Measurements from ENCODE around the gene CES1. TPM values are rescaled to one million over a fixed set of nuclear protein-coding genes. Genes with fewer than 3 reads are reported as not detected.

The CES1 gene
- 0.14 TPM for polyA plus RNA-seq (2013, experiment 1 of 2)
- polyA plus RNA-seq (2013, experiment 2 of 2) = 0.18 TPM

- no peak within 1 kb of the TSS for H2BK120ac ChIP-seq (ENCODE audit: low read depth, low read length)
- H4K91ac ChIP-seq (ENCODE audit: low read depth, low read length, poor library complexity) = no peak within 1 kb of the TSS
- H3K23ac ChIP-seq (ENCODE audit: low read depth, low read length, poor library complexity) = no peak within 1 kb of the TSS
- WGBS, 2 donors (ENCODE audit: extremely low coverage in 2 of 2, insufficient read length in 2 of 2, insufficient replicate concordance in 1 of 2) = no CpG with 5 or more reads among the region's 30 CpGs
- H3K4me2 ChIP-seq (ENCODE audit: insufficient read depth, low read length, poor library complexity, severe bottlenecking) = peak within 1 kb of the TSS; percentile 22
- H3K4me3 ChIP-seq (ENCODE audit: low read length in 2 of 2) = peak within 1 kb of the TSS in 1 of 2 donors; percentile 2
- H3K4me1 ChIP-seq (ENCODE audit: control insufficient read depth in 2 of 2, insufficient read depth in 1 of 2, low read depth in 1 of 2, low read length in 2 of 2) = peaks cover 0 to 4% of the 10 kb centered on the region in 2 donors
- no peaks in the 10 kb centered on the region for H3K36me3 ChIP-seq (replicated peaks in 1 of 2; ENCODE audit: control insufficient read depth in 2 of 2, insufficient read depth in 2 of 2, low read length in 2 of 2)
- no peak within 1 kb of the TSS for H2BK5ac ChIP-seq (ENCODE audit: low read length)
- no peak within 1 kb of the TSS for H2AFZ ChIP-seq (ENCODE audit: low read length)
- no peaks in the 10 kb centered on the region for H3K9me3 ChIP-seq (replicated peaks in 1 of 2; ENCODE audit: control insufficient read depth in 2 of 2, insufficient read depth in 1 of 2, low read depth in 1 of 2, low read length in 2 of 2)
- H3K18ac ChIP-seq (ENCODE audit: low read length) = peak within 1 kb of the TSS; percentile 80
- peak; percentile 15 for DNase-seq (ENCODE audit: low spot score)
- H2BK15ac ChIP-seq (ENCODE audit: low read length) = no peak within 1 kb of the TSS
- peak within 1 kb of the TSS; percentile 11 for H2AK5ac ChIP-seq (ENCODE audit: low read depth, low read length)
- H3K14ac ChIP-seq (ENCODE audit: low read length) = peak within 1 kb of the TSS; percentile 67
- no peaks in the 10 kb centered on the region for H3K27me3 ChIP-seq (ENCODE audit: control insufficient read depth in 3 of 3, insufficient read depth in 3 of 3, low read depth in 1 of 3, low read length in 3 of 3)
- no peak within 1 kb of the TSS for H3K9ac ChIP-seq (ENCODE audit: low read depth, low read length, poor library complexity)
- H4K8ac ChIP-seq (ENCODE audit: low read depth, low read length) = no peak within 1 kb of the TSS
- no peak within 1 kb of the TSS for H3K27ac ChIP-seq (replicated peaks; ENCODE audit: low read length)
- no peak within 1 kb of the TSS for H2BK12ac ChIP-seq (ENCODE audit: low read length)
- H3K79me1 ChIP-seq (ENCODE audit: low read depth, low read length) = no peaks in the 10 kb centered on the region
- no peak within 1 kb of the TSS for H3K4ac ChIP-seq (ENCODE audit: low read length)
Measured at GRCh38 chr16:55832773-55833691, at the start of gene CES1. Gene CES1 (minus strand): TSS chr16:55833096. CDS start chr16:55833055, 41 bp downstream.

GRCh38 chr16:55876854-55877253, 44.0 kb upstream of the CES1 start:
- no peak for DNase-seq (ENCODE audit: low spot score)
- H3K27me3 ChIP-seq (ENCODE audit: control insufficient read depth in 3 of 3, insufficient read depth in 3 of 3, low read depth in 1 of 3, low read length in 3 of 3) = no peaks in the 10 kb centered on the region
- WGBS, 2 donors (ENCODE audit: extremely low coverage in 2 of 2, insufficient read length in 2 of 2, insufficient replicate concordance in 1 of 2) = no CpG with 5 or more reads among the region's 4 CpGs

GRCh38 chr16:55875273-55875672, 42.4 kb upstream of the CES1 start, which contains the start of gene CES5A:
Gene CES5A (minus strand): TSS chr16:55875373. CDS start chr16:55875221, 152 bp downstream.
- Histone ChIP-seq H3K4me3 (ENCODE audit: low read length in 2 of 2) (no peak within 1 kb of the TSS), H4K8ac (ENCODE audit: low read depth, low read length) (no peak within 1 kb of the TSS), H3K4me1 (ENCODE audit: control insufficient read depth in 2 of 2, insufficient read depth in 1 of 2, low read depth in 1 of 2, low read length in 2 of 2) (peaks cover 0 to 4% of the 10 kb centered on the region in 2 donors), H3K14ac (ENCODE audit: low read length) (no peak within 1 kb of the TSS), H3K18ac (ENCODE audit: low read length) (no peak within 1 kb of the TSS), H2AK5ac (ENCODE audit: low read depth, low read length) (no peak within 1 kb of the TSS), H4K91ac (ENCODE audit: low read depth, low read length, poor library complexity) (no peak within 1 kb of the TSS), H3K9ac (ENCODE audit: low read depth, low read length, poor library complexity) (no peak within 1 kb of the TSS), H3K79me1 (ENCODE audit: low read depth, low read length) (no peaks in the 10 kb centered on the region), H3K9me3 (replicated peaks in 1 of 2; ENCODE audit: control insufficient read depth in 2 of 2, insufficient read depth in 1 of 2, low read depth in 1 of 2, low read length in 2 of 2) (no peaks in the 10 kb centered on the region), H2BK120ac (ENCODE audit: low read depth, low read length) (no peak within 1 kb of the TSS), H3K23ac (ENCODE audit: low read depth, low read length, poor library complexity) (no peak within 1 kb of the TSS), H3K36me3 (replicated peaks in 1 of 2; ENCODE audit: control insufficient read depth in 2 of 2, insufficient read depth in 2 of 2, low read length in 2 of 2) (no peaks in the 10 kb centered on the region), H2BK5ac (ENCODE audit: low read length) (no peak within 1 kb of the TSS), H2BK15ac (ENCODE audit: low read length) (no peak within 1 kb of the TSS), H3K4ac (ENCODE audit: low read length) (no peak within 1 kb of the TSS), H2BK12ac (ENCODE audit: low read length) (no peak within 1 kb of the TSS), H3K4me2 (ENCODE audit: insufficient read depth, low read length, poor library complexity, severe bottlenecking) (no peak within 1 kb of the TSS), H2AFZ (ENCODE audit: low read length) (no peak within 1 kb of the TSS), H3K27ac (replicated peaks; ENCODE audit: low read length) (no peak within 1 kb of the TSS), H3K27me3 (ENCODE audit: control insufficient read depth in 3 of 3, insufficient read depth in 3 of 3, low read depth in 1 of 3, low read length in 3 of 3) (no peaks in the 10 kb centered on the region)
- no peak for DNase-seq (ENCODE audit: low spot score)
- no CpG with 5 or more reads among the region's 2 CpGs for WGBS, 2 donors (ENCODE audit: extremely low coverage in 2 of 2, insufficient read length in 2 of 2, insufficient replicate concordance in 1 of 2)

More at GRCh38 chr16:55876854-55877253, 44.0 kb upstream of the CES1 start:
- H3K14ac ChIP-seq (ENCODE audit: low read length) = no peak overlapping the region
- no peak overlapping the region for H3K4me3 ChIP-seq (ENCODE audit: low read length in 2 of 2)
- H3K18ac ChIP-seq (ENCODE audit: low read length) = peak overlapping the region; percentile 44
- no peak overlapping the region for H3K23ac ChIP-seq (ENCODE audit: low read depth, low read length, poor library complexity)
- no peak overlapping the region for H2BK5ac ChIP-seq (ENCODE audit: low read length)
- no peak overlapping the region for H4K8ac ChIP-seq (ENCODE audit: low read depth, low read length)
- H4K91ac ChIP-seq (ENCODE audit: low read depth, low read length, poor library complexity) = no peak overlapping the region
- H3K9me3 ChIP-seq (replicated peaks in 1 of 2; ENCODE audit: control insufficient read depth in 2 of 2, insufficient read depth in 1 of 2, low read depth in 1 of 2, low read length in 2 of 2) = no peaks in the 10 kb centered on the region
- no peak overlapping the region for H3K4me2 ChIP-seq (ENCODE audit: insufficient read depth, low read length, poor library complexity, severe bottlenecking)
- H2AK5ac ChIP-seq (ENCODE audit: low read depth, low read length) = no peak overlapping the region
- no peak overlapping the region for H3K4ac ChIP-seq (ENCODE audit: low read length)
- H3K9ac ChIP-seq (ENCODE audit: low read depth, low read length, poor library complexity) = no peak overlapping the region
- no peaks in the 10 kb centered on the region for H3K36me3 ChIP-seq (replicated peaks in 1 of 2; ENCODE audit: control insufficient read depth in 2 of 2, insufficient read depth in 2 of 2, low read length in 2 of 2)
- H2BK15ac ChIP-seq (ENCODE audit: low read length) = no peak overlapping the region
- no peaks in the 10 kb centered on the region for H3K79me1 ChIP-seq (ENCODE audit: low read depth, low read length)
- no peak overlapping the region for H2BK12ac ChIP-seq (ENCODE audit: low read length)
- H3K27ac ChIP-seq (replicated peaks; ENCODE audit: low read length) = no peak overlapping the region
- H2AFZ ChIP-seq (ENCODE audit: low read length) = no peak overlapping the region
- H3K4me1 ChIP-seq (ENCODE audit: control insufficient read depth in 2 of 2, insufficient read depth in 1 of 2, low read depth in 1 of 2, low read length in 2 of 2) = peaks cover 0 to 4% of the 10 kb centered on the region in 2 donors
- no peak overlapping the region for H2BK120ac ChIP-seq (ENCODE audit: low read depth, low read length)

- no peaks in the 10 kb centered on the region for H3K27me3 ChIP-seq (ENCODE audit: control insufficient read depth in 3 of 3, insufficient read depth in 3 of 3, low read depth in 1 of 3, low read length in 3 of 3)
- H3K18ac ChIP-seq (ENCODE audit: low read length) = no peak overlapping the region
- H2BK5ac ChIP-seq (ENCODE audit: low read length) = no peak overlapping the region
- no CpG with 5 or more reads among the region's 5 CpGs for WGBS, 2 donors (ENCODE audit: extremely low coverage in 2 of 2, insufficient read length in 2 of 2, insufficient replicate concordance in 1 of 2)
- H3K4me2 ChIP-seq (ENCODE audit: insufficient read depth, low read length, poor library complexity, severe bottlenecking) = no peak overlapping the region
- no peak overlapping the region for H3K14ac ChIP-seq (ENCODE audit: low read length)
- H3K36me3 ChIP-seq (replicated peaks in 1 of 2; ENCODE audit: control insufficient read depth in 2 of 2, insufficient read depth in 2 of 2, low read length in 2 of 2) = no peaks in the 10 kb centered on the region
- no peak overlapping the region for H2AK5ac ChIP-seq (ENCODE audit: low read depth, low read length)
- H2AFZ ChIP-seq (ENCODE audit: low read length) = no peak overlapping the region
- H3K23ac ChIP-seq (ENCODE audit: low read depth, low read length, poor library complexity) = no peak overlapping the region
- H2BK12ac ChIP-seq (ENCODE audit: low read length) = no peak overlapping the region
- H2BK120ac ChIP-seq (ENCODE audit: low read depth, low read length) = no peak overlapping the region
- no peak overlapping the region for H4K91ac ChIP-seq (ENCODE audit: low read depth, low read length, poor library complexity)
- H3K27ac ChIP-seq (replicated peaks; ENCODE audit: low read length) = no peak overlapping the region
- peaks cover 0 to 4% of the 10 kb centered on the region in 2 donors for H3K4me1 ChIP-seq (ENCODE audit: control insufficient read depth in 2 of 2, insufficient read depth in 1 of 2, low read depth in 1 of 2, low read length in 2 of 2)
- no peaks in the 10 kb centered on the region for H3K79me1 ChIP-seq (ENCODE audit: low read depth, low read length)
- no peak overlapping the region for H3K4ac ChIP-seq (ENCODE audit: low read length)
- no peak overlapping the region for H3K4me3 ChIP-seq (ENCODE audit: low read length in 2 of 2)
- H3K9me3 ChIP-seq (replicated peaks in 1 of 2; ENCODE audit: control insufficient read depth in 2 of 2, insufficient read depth in 1 of 2, low read depth in 1 of 2, low read length in 2 of 2) = no peaks in the 10 kb centered on the region
- H3K9ac ChIP-seq (ENCODE audit: low read depth, low read length, poor library complexity) = no peak overlapping the region
- no peak overlapping the region for H2BK15ac ChIP-seq (ENCODE audit: low read length)
- H4K8ac ChIP-seq (ENCODE audit: low read depth, low read length) = no peak overlapping the region
- DNase-seq (ENCODE audit: low spot score) = no peak
Measured at GRCh38 chr16:55873122-55873521, 40.2 kb upstream of the CES1 start.

All from neuronal stem cell (in vitro differentiated cells).